Activated CD8-positive, alpha-beta memory T cell treated with anti-CD3 and anti-CD28 coated beads for 4 hours (primary cell): ENCODE data around the gene PCNX2.
"Not testable (repeated sequence)": the region's sequence is repeated elsewhere in the genome, so short reads cannot be mapped to it uniquely, and the experiment has no call there.

Experiments used
- DNase-seq, 2 donors: peaks; one replicate each; pipeline ENCODE4 v3.0.0-alpha.2; 2020; ENCODE audit warnings: low read depth in 2 of 2

Gene PCNX2

GRCh38 chr1:233107130-233107660 is 188.3 kb downstream of the PCNX2 start:
- DNase-seq: no peak

- no peak for DNase-seq
Measured at GRCh38 chr1:233105225-233105624, 190.3 kb downstream of the PCNX2 start.

DNA sequence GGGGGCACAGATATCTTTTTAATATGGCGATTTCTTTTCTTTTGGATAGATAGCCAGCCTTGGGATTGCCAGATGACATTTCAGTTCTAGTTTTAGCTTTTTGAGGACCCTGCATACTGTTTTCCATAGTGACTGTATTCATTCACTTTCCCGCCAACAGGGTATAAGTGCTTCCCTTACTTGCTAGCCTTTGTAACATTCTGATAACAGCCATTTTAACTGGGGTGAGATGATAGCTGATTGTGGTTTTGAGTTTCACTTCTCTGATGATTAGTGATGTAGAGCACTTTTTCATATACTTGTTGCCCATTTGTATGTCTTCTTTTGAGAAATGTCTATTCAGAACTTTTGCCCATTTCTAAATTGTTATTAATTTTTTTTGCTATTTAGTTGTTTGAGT is 193.2 kb downstream of the PCNX2 start:
- no peak for DNase-seq

DNA sequence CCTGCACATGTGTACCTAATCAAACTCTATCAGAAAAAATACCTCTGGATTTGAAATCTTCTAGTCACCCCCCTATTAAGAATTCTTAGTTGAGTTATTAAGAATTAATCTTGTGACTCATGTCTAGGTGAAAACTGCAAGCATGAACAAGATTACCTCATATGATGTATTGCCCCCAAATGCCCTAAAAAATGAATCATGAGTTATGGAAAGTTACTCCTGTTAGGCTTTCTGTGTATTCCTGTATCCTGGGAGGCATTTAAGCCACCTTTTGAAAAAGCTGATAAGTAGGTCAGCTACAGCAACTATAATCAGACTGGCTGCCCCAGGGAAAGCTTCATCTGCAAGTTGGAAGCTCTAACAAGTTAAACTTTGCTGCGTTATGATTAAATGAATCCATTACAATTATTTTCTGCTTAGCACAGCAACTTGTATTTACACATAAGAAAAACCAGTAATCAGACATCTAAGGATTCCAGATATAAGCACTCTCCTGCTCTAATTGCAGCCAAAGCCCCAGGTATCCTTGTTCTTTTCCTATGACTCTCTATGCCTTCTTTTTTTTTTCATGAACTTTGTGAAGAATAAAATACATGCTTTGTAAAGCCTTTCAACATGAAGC is 197.5 kb downstream of the PCNX2 start:
- DNase-seq: no peak

DNA sequence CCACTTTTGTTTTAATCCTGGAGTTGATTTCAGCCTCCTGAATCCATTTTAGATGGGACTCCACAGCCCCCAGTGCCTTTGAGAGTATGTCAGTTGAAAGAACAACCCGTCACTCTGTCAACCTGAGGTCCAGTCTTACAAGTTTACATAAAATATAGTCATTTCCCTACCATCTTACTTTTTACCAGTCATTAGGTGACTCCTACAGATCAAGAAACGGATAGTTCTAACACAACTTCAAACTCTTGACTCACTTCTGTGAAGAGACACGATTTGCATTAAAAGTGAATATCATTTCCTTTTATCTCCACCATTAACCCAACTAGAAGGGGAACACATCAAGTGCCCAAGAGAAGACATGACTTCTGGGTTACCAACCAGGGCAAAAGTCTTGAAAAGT is 198.0 kb downstream of the PCNX2 start:
- DNase-seq: no peak

- DNase-seq: no peak
Measured at GRCh38 chr1:233094691-233095090, 200.8 kb downstream of the PCNX2 start.

DNA sequence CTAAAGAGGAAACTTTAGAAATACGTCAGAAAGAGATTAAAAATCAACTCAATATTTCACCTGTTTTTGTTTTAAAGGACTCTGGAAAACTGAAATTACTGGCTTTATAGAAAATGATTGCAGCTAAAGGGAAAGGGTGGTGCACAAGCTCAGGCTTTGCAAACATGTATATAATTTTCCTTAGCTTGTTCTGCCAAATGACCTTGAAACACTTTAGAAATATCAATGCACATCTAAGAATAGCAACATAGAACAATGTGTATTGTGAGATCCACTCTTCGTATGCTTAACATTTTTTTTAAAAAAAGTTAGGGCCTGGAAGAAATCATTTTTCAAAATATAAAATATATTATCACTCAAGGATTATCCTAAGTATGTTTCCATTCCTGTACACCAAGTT is 201.3 kb downstream of the PCNX2 start:
- DNase-seq: no peak

GRCh38 chr1:233090746-233091494 is 204.6 kb downstream of the PCNX2 start:
- DNase-seq: no peak

DNA sequence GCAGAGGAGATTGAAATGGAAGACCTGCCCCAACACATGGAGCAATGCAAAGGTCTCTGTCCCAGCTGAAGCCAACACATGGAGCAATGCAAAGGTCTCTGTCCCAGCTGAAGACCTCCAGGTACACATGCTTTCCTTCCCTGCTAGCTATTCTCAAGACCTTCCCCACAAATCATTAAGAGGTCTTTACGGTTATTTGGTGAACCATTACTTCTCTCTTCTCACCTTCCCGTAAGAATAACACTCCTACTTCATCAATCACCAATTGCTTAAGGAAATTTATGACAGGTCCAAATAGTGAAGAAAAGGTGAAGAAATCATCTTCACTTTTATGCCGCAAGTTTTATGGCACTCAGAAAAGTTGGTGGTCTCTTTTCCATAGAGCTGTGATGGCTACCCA is 206.3 kb downstream of the PCNX2 start:
- DNase-seq: no peak

- DNase-seq: no peak
Measured at GRCh38 chr1:233088613-233089012, 206.9 kb downstream of the PCNX2 start.

GRCh38 chr1:233086961-233087881 is 208.3 kb downstream of the PCNX2 start:
- DNase-seq: no peak

DNA sequence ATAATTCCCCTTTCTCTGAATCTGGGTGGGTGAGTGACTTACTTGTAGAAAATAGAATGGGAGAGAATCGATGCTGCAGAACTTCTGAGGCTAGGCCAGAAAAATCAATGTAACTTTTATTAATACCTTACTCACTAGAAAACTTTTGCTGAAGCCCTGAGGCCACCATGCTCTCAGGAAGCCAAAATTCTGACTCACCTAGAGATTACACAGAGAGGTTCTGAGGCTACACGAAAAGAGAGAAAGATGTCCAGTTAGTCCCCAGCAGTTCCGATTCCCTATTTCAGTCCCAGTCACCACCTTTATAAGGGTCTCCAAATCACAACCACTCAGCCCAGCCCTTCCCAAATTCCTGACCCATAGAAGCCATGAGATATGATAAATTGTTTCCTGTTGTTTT is 210.0 kb downstream of the PCNX2 start:
- DNase-seq: no peak

DNA sequence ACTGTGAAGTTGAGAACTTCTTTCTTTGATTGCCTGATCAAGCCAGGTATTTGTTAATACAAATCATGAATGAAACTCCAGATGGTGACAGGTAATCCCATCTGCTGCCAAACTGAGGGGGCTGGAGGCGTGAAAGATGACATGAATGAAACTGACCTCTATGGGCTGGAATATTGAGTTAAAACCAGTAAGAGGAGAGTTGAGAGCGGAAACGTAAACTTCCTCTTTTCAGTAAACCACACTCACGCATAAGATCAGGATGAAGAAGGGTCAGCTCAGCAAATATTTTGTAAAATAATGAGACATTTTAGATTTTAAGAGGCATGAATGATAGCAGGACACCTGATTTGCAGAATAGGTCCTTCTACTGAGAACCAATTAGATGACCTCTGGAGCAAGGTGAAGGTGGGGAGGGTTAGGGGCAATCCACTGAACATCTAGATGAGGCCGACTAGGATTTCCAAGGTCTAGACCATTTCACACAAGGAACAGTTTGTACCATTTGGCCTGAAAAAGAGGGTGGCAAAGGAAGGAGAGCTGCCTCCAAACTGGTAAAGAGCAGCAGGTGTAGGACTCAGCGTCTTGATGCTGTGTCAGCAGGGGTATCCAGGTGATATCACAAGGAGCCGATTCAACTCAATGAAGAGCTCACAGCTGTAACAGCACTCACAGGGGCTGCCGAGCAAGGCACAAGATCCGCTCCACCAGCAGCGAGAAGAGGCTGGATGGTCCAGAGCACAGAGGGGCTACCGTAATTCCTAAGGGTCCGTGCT is 212.6 kb downstream of the PCNX2 start:
- DNase-seq: no peak

DNA sequence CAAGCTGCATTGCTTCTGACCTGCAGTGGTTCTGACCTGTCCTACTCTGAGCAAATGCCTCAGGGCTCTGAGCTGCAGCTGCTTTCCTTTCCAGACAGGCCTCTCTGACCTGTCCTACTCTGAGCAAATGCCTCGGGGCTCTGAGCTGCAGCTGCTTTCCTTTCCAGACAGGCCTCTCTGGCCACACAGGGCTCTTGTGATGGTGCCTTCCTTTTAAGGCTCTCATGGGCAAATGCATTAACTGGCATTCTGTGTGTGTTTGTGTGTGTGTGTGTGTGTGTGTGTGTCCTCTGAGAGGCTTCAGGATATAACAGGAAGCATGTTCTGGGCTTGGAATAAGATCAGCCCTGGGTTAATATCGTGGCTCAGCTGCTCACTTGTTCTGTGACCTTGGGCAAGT is 213.8 kb downstream of the PCNX2 start:
- no peak for DNase-seq

DNA sequence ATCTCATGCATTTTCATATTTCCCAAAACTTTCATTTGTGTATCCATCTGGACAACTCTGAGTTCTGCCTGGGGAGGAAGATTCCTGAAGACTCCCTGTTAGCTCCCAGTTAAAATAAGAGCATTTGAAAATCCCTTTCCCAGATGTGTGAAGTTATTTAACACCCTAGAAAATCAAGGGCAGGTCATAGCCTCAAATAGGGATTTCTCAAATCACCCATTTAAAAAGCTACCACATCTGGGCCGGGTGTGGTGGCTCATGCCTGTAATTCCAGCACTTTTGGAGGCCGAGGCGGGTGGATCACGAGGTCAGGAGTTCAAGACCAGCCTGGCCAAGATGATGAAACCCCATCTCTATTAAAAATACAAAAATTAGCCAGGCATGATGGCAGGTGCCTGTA is 214.7 kb downstream of the PCNX2 start:
- DNase-seq: not testable (repeated sequence)

DNA sequence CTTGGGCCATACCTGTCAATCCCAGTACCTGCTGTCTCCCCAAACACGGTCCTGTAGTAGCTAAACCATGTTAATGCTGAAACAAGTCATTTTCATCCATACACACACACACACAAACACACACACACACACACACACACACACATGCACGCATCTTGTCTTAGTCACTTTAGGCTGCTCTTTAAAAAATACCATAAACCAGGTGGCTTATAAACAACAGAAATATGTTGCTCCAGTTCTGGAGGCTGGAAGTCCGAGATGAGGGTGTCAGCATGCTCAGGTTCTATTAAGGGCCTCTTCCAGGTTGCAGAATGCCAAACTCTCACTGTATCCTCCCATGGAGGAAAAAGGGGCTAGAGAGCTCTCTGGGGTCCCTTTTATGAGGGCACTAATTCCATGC is 215.2 kb downstream of the PCNX2 start:
- no peak for DNase-seq

DNA sequence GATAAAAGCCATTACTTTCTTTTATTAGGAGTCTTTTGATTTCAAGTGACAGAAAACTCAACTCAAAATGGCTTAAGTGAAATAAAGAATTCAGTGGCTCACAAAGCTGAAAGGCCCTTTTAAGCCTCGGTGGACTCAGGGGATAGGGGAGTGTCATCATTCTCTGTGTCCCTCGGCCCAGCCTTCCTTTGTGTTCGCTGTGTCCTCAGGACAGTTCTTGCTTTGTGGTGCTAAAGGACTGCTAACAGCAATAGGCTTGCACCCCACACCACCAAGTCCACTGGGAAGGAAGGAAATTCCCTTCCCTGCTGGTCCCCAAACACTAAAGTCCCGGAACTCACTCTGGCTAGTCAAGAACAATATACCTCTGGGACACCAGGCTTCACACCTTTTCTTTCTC is 216.0 kb downstream of the PCNX2 start:
- DNase-seq: no peak

DNA sequence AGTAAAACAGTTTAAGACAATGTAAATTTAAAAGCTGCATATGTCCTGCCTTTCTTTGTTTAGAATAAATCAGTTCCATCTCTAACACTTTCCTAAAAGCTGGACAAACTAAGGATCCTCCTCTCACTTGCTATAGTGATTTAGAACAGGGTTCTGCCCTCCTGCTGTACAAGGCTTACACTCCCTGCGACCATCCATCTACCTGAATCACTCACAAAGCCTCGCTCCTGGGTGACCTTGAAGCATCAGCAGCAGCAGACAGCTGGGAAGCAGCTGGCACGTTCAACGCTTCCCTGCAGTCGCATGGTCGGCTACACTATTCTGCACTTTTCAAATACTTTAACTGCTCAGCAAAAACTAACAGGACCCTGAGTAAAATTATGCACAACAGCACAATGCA is 217.1 kb downstream of the PCNX2 start:
- no peak for DNase-seq

DNA sequence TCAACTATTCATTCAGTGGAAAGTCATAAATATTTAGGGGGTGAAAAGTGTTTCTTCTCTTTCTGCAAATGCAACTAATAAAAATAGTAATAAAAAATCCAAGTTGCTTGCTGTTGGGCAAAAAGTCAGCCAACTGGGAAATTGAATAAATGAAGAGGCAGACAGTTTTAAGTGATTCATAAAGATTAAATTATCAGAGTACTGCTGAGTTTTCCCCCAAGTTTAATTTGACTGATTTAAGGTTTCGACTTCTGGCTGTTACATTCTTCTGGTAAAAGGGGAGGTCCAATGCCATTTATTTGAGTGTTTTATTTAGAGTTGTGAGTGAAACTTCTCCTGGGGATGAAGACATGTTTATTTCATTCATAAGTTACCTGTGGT is 219.6 kb downstream of the PCNX2 start:
- no peak for DNase-seq

DNA sequence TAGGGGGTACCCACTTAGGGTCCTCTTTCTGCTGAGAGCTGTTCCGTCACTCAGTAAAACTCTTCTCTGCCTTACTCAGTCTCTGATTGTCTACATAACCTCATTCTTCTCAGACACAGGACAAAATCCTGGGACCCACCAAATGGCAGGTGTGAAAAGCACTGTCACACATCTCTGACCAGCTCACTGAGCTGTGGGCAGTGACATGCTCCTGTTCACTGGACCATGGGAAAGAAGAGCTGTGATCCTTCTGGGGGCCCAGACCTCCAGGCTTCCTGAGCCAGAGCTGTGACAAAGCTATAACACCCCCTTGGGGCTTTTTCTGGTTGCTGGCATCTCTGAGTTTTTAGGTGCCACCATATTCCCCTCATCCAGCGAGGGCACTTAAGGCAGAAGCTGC is 229.4 kb downstream of the PCNX2 start:
- DNase-seq: no peak

- DNase-seq: no peak
Measured at GRCh38 chr1:233065685-233066084, 229.8 kb downstream of the PCNX2 start.

- DNase-seq: no peak
Measured at GRCh38 chr1:233064988-233065387, 230.5 kb downstream of the PCNX2 start.
